Measurements from ENCODE around the gene PMAIP1. TPM values are rescaled to one million over a fixed set of nuclear protein-coding genes. Genes with fewer than 3 reads are reported as not detected.

Gene PMAIP1
- total and polyA plus RNA-seq, 2 of the 8 experiments (the other 6 are each of a cell fraction or from before 2014, with no cell fraction given) = 51.7 to 84.1 TPM

- H4K5ac ChIP-seq (ENCODE audit: insufficient read length, low read depth, low read length) = no peak overlapping the region
- H2BK5ac ChIP-seq (ENCODE audit: low read depth, low read length) = no peak overlapping the region
- H3K18ac ChIP-seq (ENCODE audit: extremely low read depth, low read length) = no peak overlapping the region
- H2AK5ac ChIP-seq (ENCODE audit: low read depth, low read length) = no peak overlapping the region
- no peak overlapping the region for H3K14ac ChIP-seq (ENCODE audit: insufficient read length)
- H2BK20ac ChIP-seq (ENCODE audit: low read length) = no peak overlapping the region
- H3K27me3 ChIP-seq (replicated peaks in 1 of 4; ENCODE audit: control insufficient read depth in 3 of 4, extremely low read depth in 1 of 4, insufficient read depth in 3 of 4, low read length in 3 of 4) = no peaks in the 10 kb centered on the region; a peak in 1 of 7 replicates
- no peak overlapping the region for H3K9ac ChIP-seq (replicated peaks in 1 of 4; ENCODE audit: extremely low read depth in 1 of 4, low read depth in 3 of 4, low read length in 3 of 4)
- H2BK120ac ChIP-seq (replicated peaks; ENCODE audit: low read depth, low read length) = no peak overlapping the region
- no peaks in the 10 kb centered on the region for H3K79me2 ChIP-seq (ENCODE audit: control insufficient read depth in 1 of 2, insufficient read depth in 2 of 2, low read length in 2 of 2)
- H3K36me3 ChIP-seq (ENCODE audit: control insufficient read depth in 2 of 4, insufficient read depth in 4 of 4, low read length in 3 of 4) = no peaks in the 10 kb centered on the region
- H2BK12ac ChIP-seq (ENCODE audit: low read depth, low read length) = no peak overlapping the region
- no peak overlapping the region for H4K8ac ChIP-seq (ENCODE audit: extremely low read depth, insufficient read depth, low read length)
- H3K4me3 ChIP-seq (ENCODE audit: extremely low read depth in 1 of 4, insufficient read depth in 2 of 4, low read depth in 3 of 4, low read length in 4 of 4) = no peak overlapping the region
- no peaks in the 10 kb centered on the region for H3K9me3 ChIP-seq (ENCODE audit: insufficient read depth in 2 of 2, low read depth in 1 of 2, low read length in 1 of 2)
- H4K20me1 ChIP-seq (replicated peaks in 1 of 2; ENCODE audit: control insufficient read depth in 1 of 2, insufficient read depth in 2 of 2, low read length in 2 of 2) = no peaks in the 10 kb centered on the region
- no peak overlapping the region for H2AFZ ChIP-seq (ENCODE audit: low read length)
- ChIA-PET CTCF (ENCODE audit: partially characterized antibody) (no interaction called here), POLR2A (ENCODE audit: partially characterized antibody) (no interaction called here)
- H3K4me2 ChIP-seq (ENCODE audit: insufficient read depth in 1 of 2, low read depth in 2 of 2, low read length in 2 of 2) = no peak overlapping the region
- H3K4ac ChIP-seq (replicated peaks; ENCODE audit: insufficient read length, low read depth, low read length) = no peak overlapping the region
- FAIRE-seq = no peak
- H3K23me2 ChIP-seq (ENCODE audit: low read depth, low read length) = no peaks in the 10 kb centered on the region
- 0 out of 7 replicates have a peak, but pooled peaks cover 0 to 2% (median 0%) of the 10 kb centered on the region in 4 experiments for H3K4me1 ChIP-seq (replicated peaks in 1 of 4; ENCODE audit: control insufficient read depth in 3 of 4, insufficient read depth in 4 of 4, low read length in 3 of 4)
- H3K56ac ChIP-seq (replicated peaks; ENCODE audit: insufficient read length, low read depth, low read length) = no peak overlapping the region
- WGBS, 2 experiments (ENCODE audit: extremely low coverage in 1 of 2, insufficient coverage in 1 of 2, insufficient read length in 1 of 2, insufficient replicate concordance in 2 of 2, low coverage in 1 of 2, low lambda C conversion rate in 2 of 2, missing lambda C conversion rate in 1 of 2) = 97% methylated on average over 4 of the region's 4 CpGs; no CpG with 5 or more reads in 1 of the 2 experiments
- no peak overlapping the region for H3K23ac ChIP-seq (ENCODE audit: insufficient read length)
- no peaks in the 10 kb centered on the region for H3K79me1 ChIP-seq (ENCODE audit: low read depth, low read length)
- no peak overlapping the region for H4K91ac ChIP-seq (replicated peaks; ENCODE audit: insufficient read length, low read length)
- H3K27ac ChIP-seq (ENCODE audit: low read depth, low read length) = no peak overlapping the region
- no peak overlapping the region for H2BK15ac ChIP-seq (ENCODE audit: low read length)
- DNase-seq (ENCODE audit: low read depth in 1 of 2, low spot score in 2 of 2) = no peak
- TF ChIP-seq POU5F1 (IDR thresholded peaks at IDR 0.05; ENCODE audit: low read depth, low read length) (no peak), POLR2AphosphoS5 (IDR thresholded peaks at IDR 0.05; ENCODE audit: low read depth, low read length) (no peak), SIX5 (IDR thresholded peaks at IDR 0.05; ENCODE audit: low read depth, low read length) (no peak)
Observed at GRCh38 chr18:59941331-59941730, 41.5 kb downstream of the PMAIP1 start.
